Measurements from ENCODE around the gene CCDC120.

- no peak for TF ChIP-seq RAD21 (conservative IDR thresholded peaks at IDR 0.05)
- TF ChIP-seq REST (IDR thresholded peaks at IDR 0.05; ENCODE audit: borderline replicate concordance) = no peak
Measured at GRCh38 chrX:49029876-49030275, 28.9 kb upstream of the CCDC120 start.

Measured in neural cell (in vitro differentiated cells).